Pancreas (tissue), 10 donors: ENCODE measurements around the gene KRT26. TPM values are rescaled to one million over a fixed set of nuclear protein-coding genes. Genes with fewer than 3 reads are reported as not detected.

Experiments used
- ATAC-seq, 4 donors: fragments of 200-7000 bp; cut with Tn5 transposase; one replicate each; pipeline versions ENCODE4 v1.8.0 to v1.9.1; 2020; ENCODE audit warnings: mild to moderate bottlenecking in 4 of 4, moderate library complexity in 4 of 4
- DNase-seq, 6 donors: peaks; one replicate each; pipeline ENCODE4 v3.0.0-alpha.2; 2020
- FAIRE-seq: peaks from 2 replicates; lab custom pipeline; 2012; peaks lifted over from hg19 to GRCh38; lab: Jason Lieb, UNC
- H3K27ac ChIP-seq, 4 donors: fragments of 200-600 bp; sonication (generic); 1 replicate in 3 of 4; 2 replicates in 1 of 4; pipeline versions ENCODE4 v1.5.0 to v1.8.0; 2020
- H3K27me3 ChIP-seq, 4 donors: fragments of 200-600 bp; one replicate each; pipeline ENCODE4 v1.8.0; 2021
- H3K36me3 ChIP-seq, 3 donors: fragments of 200-600 bp; sonication (generic) in 1 of 3; one replicate each; pipeline versions ENCODE4 v1.5.0 to v1.8.0; 2020 to 2021
- H3K4me1 ChIP-seq, 3 donors: fragments of 200-600 bp; one replicate each; pipeline ENCODE4 v1.8.0; 2021
- H3K4me3 ChIP-seq, 4 donors: fragments of 200-600 bp; sonication (generic) in 2 of 4; one replicate each; pipeline versions ENCODE4 v1.5.0 to v1.8.0; 2020 to 2021
- H3K9me3 ChIP-seq, 4 donors: fragments of 200-600 bp; one replicate each; pipeline ENCODE4 v1.8.0; 2021
- WGBS, 2 donors: extraction: QIAGEN DNeasy Blood & Tissue Kit; methylation state at CpG; one replicate each; pipeline ENCODE4 v1.1.7; 2013; 5-methylcytosine and 5-hydroxymethylcytosine counted together
- intact Hi-C, 3 donors: fragments of 100-400 bp; cut with DNase I; formaldehyde crosslinking; loops; one replicate each; pipeline versions ENCODE4 v1.11.1 to v1.14.2; 2022
- polyA plus RNA-seq, 2 donors: library from polyadenylated mRNA; stranded (reverse); fragments of 200-250 nt; gene quantifications; one replicate each; pipeline ENCODE4 v1.2.3, GENCODE V29; 2013
- total RNA-seq, 6 donors: library from RNA; stranded (reverse); fragmentation: NEBNext Ultra II Directional in 4 of 6; extraction: Animal tissue kit (Norgen Biotek cat#: 25700) in 4 of 6; gene quantifications; one replicate each; pipeline versions ENCODE4 v1.2.1 to v1.2.4, GENCODE V29; 2021 to 2023
- TF ChIP-seq, protein P1 (sequence below), 4 donors: fragments of 200-600 bp; sonication (generic) in 3 of 4; IDR thresholded peaks; one replicate each; pipeline versions ENCODE4 v1.5.0 to v1.8.0; 2021; ENCODE audit warnings: antibody characterized with exemption in 4 of 4
- donor health status: healthy with polysubstance abuse.
- donor health status: DM: no; HTN: no; CAD: no; lungs with moderate emphysema.
- donor health status: DM: no; HTN: no; CAD: no.
- donor health status: control.
- donor health status: control.
- donor health status: Bipolar disorder and iron deficiency.
- donor health status: DM: yes; HTN: yes; CAD: no.
- donor health status: DM: no; HTN: no; CAD: no.
- donor health status: DM: no; HTN: no; CAD: no.
- donor health status: DM: yes; HTN: yes; CAD: no.

KRT26 gene
- total and polyA plus RNA-seq, 8 donors: not detected

DNA sequence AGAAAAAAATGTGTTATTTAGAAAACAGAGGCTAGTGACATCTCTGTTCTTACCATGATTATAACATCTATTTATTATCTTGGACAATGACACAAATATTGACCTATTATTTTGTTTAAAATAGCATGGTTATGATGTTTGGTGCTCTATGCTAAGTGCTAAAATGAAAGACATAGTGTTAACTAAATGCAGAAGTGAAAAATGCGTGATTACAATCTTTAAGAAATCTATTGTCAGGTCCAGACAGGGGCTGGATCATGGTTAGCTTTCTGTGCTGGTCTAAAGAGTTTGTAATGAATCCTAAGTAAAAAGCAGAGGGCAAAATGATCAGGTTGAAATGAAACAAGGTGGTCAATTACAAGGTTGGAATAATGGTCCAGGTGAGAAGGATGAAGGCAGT, 28.4 kb upstream of the KRT26 start:
- 47 to 68% methylated on average over 1 of the region's 1 CpG for WGBS, 2 donors
- ATAC-seq: no peak

DNA sequence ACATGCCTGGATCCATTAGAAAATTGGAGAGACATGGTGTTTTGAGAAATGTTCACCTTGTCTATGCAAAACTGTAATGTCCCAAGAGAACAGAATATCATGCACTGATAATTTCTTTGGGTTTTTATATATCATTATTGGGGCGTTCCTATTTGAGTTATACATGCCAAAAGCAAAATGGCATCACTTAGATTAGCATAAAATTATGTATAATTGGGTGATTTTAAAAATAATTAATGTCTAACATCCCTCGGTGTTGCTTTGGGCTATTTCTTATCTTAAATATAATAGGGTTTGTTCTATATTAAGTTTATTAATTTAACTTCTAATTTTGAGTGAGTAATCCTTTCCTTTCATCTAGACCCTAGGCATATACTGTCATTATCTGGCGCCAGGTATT, 27.9 kb upstream of the KRT26 start, which contains the start of gene KRT28:
Gene KRT28 (minus strand): TSS at position 101 of the 400 bp plus-strand sequence. CDS start 66 bp downstream, at position 35.
- peaks cover 0 to 28% (median 0%) of the 10 kb centered on the region in 4 donors for H3K27me3 ChIP-seq
- no peaks in the 10 kb centered on the region for H3K36me3 ChIP-seq
- H3K4me3 ChIP-seq: no peak within 1 kb of the TSS
- no peaks in the 10 kb centered on the region for H3K9me3 ChIP-seq
- TF ChIP-seq, protein P1, sequence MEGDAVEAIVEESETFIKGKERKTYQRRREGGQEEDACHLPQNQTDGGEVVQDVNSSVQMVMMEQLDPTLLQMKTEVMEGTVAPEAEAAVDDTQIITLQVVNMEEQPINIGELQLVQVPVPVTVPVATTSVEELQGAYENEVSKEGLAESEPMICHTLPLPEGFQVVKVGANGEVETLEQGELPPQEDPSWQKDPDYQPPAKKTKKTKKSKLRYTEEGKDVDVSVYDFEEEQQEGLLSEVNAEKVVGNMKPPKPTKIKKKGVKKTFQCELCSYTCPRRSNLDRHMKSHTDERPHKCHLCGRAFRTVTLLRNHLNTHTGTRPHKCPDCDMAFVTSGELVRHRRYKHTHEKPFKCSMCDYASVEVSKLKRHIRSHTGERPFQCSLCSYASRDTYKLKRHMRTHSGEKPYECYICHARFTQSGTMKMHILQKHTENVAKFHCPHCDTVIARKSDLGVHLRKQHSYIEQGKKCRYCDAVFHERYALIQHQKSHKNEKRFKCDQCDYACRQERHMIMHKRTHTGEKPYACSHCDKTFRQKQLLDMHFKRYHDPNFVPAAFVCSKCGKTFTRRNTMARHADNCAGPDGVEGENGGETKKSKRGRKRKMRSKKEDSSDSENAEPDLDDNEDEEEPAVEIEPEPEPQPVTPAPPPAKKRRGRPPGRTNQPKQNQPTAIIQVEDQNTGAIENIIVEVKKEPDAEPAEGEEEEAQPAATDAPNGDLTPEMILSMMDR (IDR thresholded peaks at IDR 0.05): no peak
- FAIRE-seq (no peak), DNase-seq (no peak), ATAC-seq (no peak)
- H3K4me1 ChIP-seq: peaks cover 0 to 4% (median 0%) of the 10 kb centered on the region in 3 donors
- 43 to 58% methylated on average over 3 of the region's 3 CpGs for WGBS, 2 donors
- intact Hi-C loops: loop anchor here (10.0 kb wide), 2 partner anchors 185 to 855 kb away; no protein-coding TSS in a partner anchor
- no peak within 1 kb of the TSS for H3K27ac ChIP-seq

More for the DNA sequence above, 28.4 kb upstream of the KRT26 start:
- Histone ChIP-seq H3K27me3 (peaks cover 0 to 33% (median 0%) of the 10 kb centered on the region in 4 donors), H3K4me1 (peaks cover 0 to 4% (median 0%) of the 10 kb centered on the region in 3 donors), H3K4me3 (no peak overlapping the region), H3K27ac (no peak overlapping the region), H3K9me3 (no peaks in the 10 kb centered on the region), H3K36me3 (no peaks in the 10 kb centered on the region)
- FAIRE-seq (no peak), DNase-seq (no peak)
- TF ChIP-seq, protein P1 (IDR thresholded peaks at IDR 0.05): no peak
- intact Hi-C loops: loop anchor here in 1 of 3 donors (10.0 kb wide), 1 partner anchor 854 kb away; no protein-coding TSS in a partner anchor

DNA sequence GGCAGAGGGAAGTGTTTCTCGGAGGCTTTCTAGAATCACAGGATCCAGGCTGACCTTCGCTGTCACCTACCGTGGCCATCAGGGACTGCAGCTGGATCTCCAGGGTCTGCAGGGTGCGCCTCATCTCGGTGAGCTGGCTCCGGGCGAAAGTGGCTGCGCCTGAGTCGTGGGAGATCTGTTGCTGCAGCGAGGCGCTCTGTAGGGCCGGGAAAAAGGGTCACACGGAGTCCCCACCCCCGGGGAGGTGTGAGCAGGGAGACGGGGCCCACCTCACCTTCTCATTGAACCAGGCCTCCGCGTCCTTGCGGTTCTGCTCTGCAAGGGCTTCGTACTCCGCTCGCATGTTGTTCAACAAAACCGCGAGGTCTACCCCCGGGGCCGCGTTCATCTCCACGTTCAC, 24.8 kb upstream of the KRT26 start:
- Histone ChIP-seq H3K27me3 (peaks cover 0 to 19% (median 0%) of the 10 kb centered on the region in 4 donors), H3K9me3 (no peaks in the 10 kb centered on the region)

DNA sequence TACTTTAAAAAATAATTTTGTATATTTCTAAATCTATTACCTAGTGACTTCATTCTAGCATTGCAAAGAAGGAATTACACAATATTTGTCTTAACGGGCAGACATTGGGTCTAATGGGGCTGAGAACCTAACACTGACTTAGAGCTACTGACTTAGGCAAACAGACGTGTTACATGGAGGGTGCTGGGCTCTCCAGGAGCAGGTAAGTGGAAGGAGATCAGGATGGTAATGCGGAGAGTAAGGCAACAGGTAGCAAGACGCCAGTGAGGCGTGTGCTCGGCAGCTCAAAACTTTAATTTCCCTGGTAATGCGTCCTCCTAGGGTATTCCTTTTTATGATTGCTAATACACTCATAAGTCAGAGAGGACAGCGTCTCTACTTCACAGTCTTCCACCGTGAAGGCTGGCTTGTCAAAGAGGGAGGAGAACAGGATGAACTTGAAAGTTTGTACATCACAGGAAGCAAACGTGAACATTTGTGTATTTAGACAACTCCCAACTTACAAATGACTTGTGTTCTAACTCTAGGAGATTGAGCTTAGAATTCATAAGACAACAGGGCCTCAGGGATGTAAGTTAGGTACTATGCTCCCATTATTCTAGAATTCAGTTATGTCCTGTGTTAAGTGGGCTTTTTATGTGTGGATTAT, 23.1 kb upstream of the KRT26 start:
- FAIRE-seq (no peak), DNase-seq (no peak), ATAC-seq (no peak)
- no peaks in the 10 kb centered on the region for H3K4me1 ChIP-seq
- no peaks in the 10 kb centered on the region for H3K9me3 ChIP-seq
- H3K36me3 ChIP-seq: no peaks in the 10 kb centered on the region
- no peak overlapping the region for H3K4me3 ChIP-seq
- no peak overlapping the region for H3K27ac ChIP-seq
- peaks cover 0 to 19% (median 0%) of the 10 kb centered on the region in 4 donors for H3K27me3 ChIP-seq
- TF ChIP-seq, protein P1 (IDR thresholded peaks at IDR 0.05): no peak
- WGBS, 2 donors: 48 to 63% methylated on average over 10 of the region's 10 CpGs
- intact Hi-C loops: loop anchor here in 2 of 3 donors (10.0 kb wide), 1 partner anchor 180 kb away; no protein-coding TSS in a partner anchor

More for the DNA sequence above, 24.8 kb upstream of the KRT26 start:
- Histone ChIP-seq H3K4me3 (no peak overlapping the region), H3K4me1 (no peaks in the 10 kb centered on the region), H3K36me3 (no peaks in the 10 kb centered on the region), H3K27ac (no peak overlapping the region)
- intact Hi-C loops: loop anchor here in 2 of 3 donors (10.0 kb wide), 1 partner anchor 182 kb away; no protein-coding TSS in a partner anchor
- WGBS, 2 donors: 59 to 68% methylated on average over 27 of the region's 27 CpGs
- ATAC-seq (no peak), FAIRE-seq (no peak), DNase-seq (no peak)
- TF ChIP-seq, protein P1 (IDR thresholded peaks at IDR 0.05): no peak
